Activated naive CD4-positive, alpha-beta T cell treated with anti-CD3 and anti-CD28 coated beads, Interleukin-2, amount 50 U/mL, for 16 hours (primary cell): Measurements from ENCODE around the gene RND1.
A peak's percentile ranks its signal among the peaks of the same experiment; 100 is the strongest.
"Not testable (repeated sequence)": the region's sequence is repeated elsewhere in the genome, so short reads cannot be mapped to it uniquely, and the experiment has no call there.

Experiments
- DNase-seq: peaks from one replicate; pipeline ENCODE4 v3.0.0-alpha.2; 2020

RND1 gene

GRCh38 chr12:48866052-48866711, 512 bp upstream of the RND1 start:
- no peak for DNase-seq

- DNase-seq, result no peak
These were observed 2.4 kb downstream of the RND1 start for GRCh38 chr12:48863291-48863690.

GRCh38 chr12:48862760-48863159, 2.9 kb downstream of the RND1 start:
- DNase-seq, result no peak

- no peak for DNase-seq
These were observed 4.6 kb downstream of the RND1 start for GRCh38 chr12:48861111-48861510.

- not testable (repeated sequence) for DNase-seq
These were observed 5.4 kb downstream of the RND1 start for GRCh38 chr12:48860236-48860635.

GRCh38 chr12:48859607-48860006, 6.1 kb downstream of the RND1 start:
- no peak for DNase-seq

- DNase-seq, result no peak
These were observed 7.6 kb downstream of the RND1 start for GRCh38 chr12:48858043-48858442.

GRCh38 chr12:48857278-48857994, 8.2 kb downstream of the RND1 start:
- no peak for DNase-seq

- DNase-seq, result no peak
These were observed 9.3 kb downstream of the RND1 start for GRCh38 chr12:48856379-48856778.

- not testable (repeated sequence) for DNase-seq
These were observed 10.7 kb downstream of the RND1 start for GRCh38 chr12:48854932-48855331.

- no peak for DNase-seq
These were observed 11.2 kb downstream of the RND1 start for GRCh38 chr12:48854488-48854887.

- DNase-seq, result peak; percentile 85
These were observed 12.7 kb downstream of the RND1 start for GRCh38 chr12:48852734-48853688.

- peak; percentile 91 for DNase-seq
These were observed 13.6 kb downstream of the RND1 start, which contains the start of gene DDX23 for GRCh38 chr12:48851883-48852733. TSS of gene DDX23 (minus strand) at chr12:48852163. CDS start at chr12:48845782, 6,381 bp downstream.

GRCh38 chr12:48842021-48842420, 23.6 kb downstream of the RND1 start:
- DNase-seq, result not testable (repeated sequence)

- no peak for DNase-seq
These were observed 27.6 kb downstream of the RND1 start for GRCh38 chr12:48838048-48838447.

- DNase-seq, result no peak
These were observed 33.2 kb downstream of the RND1 start for GRCh38 chr12:48832321-48833060.

GRCh38 chr12:48831257-48831656, 34.4 kb downstream of the RND1 start:
- no peak for DNase-seq

GRCh38 chr12:48828841-48829575, 36.7 kb downstream of the RND1 start:
- no peak for DNase-seq

- DNase-seq, result no peak
These were observed 37.4 kb downstream of the RND1 start for GRCh38 chr12:48828293-48828692.

- no peak for DNase-seq
These were observed 38.1 kb downstream of the RND1 start for GRCh38 chr12:48827513-48828096.
